ENCODE measurements around the gene PPM1E. TPM values are rescaled to one million over a fixed set of nuclear protein-coding genes. Genes with fewer than 3 reads are reported as not detected.

The PPM1E gene
- total and polyA plus RNA-seq, 2 experiments from 2014 or later, result 0.27 TPM; not detected in 1

GRCh38 chr17:59002126-59002525 lies 246.5 kb downstream of the PPM1E start:
- no peak for TF ChIP-seq CTCF (IDR thresholded peaks at IDR 0.05; ENCODE audit: low read depth, low read length)
- Histone ChIP-seq H3K27me3 (no peaks in the 10 kb centered on the region), H3K27ac (no peak overlapping the region), H3K4me1 (ENCODE audit: low read depth) (peaks cover 14% of the 10 kb centered on the region), H3K9me3 (ENCODE audit: low read depth) (no peaks in the 10 kb centered on the region), H3K4me3 (no peak overlapping the region), H3K36me3 (peaks cover 11% of the 10 kb centered on the region)
- DNase-seq (ENCODE audit: low read depth in 1 of 2, low spot score in 1 of 2), result no peak

GRCh38 chr17:59002848-59003247 lies 247.2 kb downstream of the PPM1E start:
- peaks cover 21% of the 10 kb centered on the region for H3K4me1 ChIP-seq (ENCODE audit: low read depth)
- DNase-seq (ENCODE audit: low read depth in 1 of 2, low spot score in 1 of 2), result no peak
- TF ChIP-seq CTCF (IDR thresholded peaks at IDR 0.05; ENCODE audit: low read depth, low read length), result no peak
- no peaks in the 10 kb centered on the region for H3K27me3 ChIP-seq
- H3K27ac ChIP-seq, result no peak overlapping the region
- no peak overlapping the region for H3K4me3 ChIP-seq
- H3K36me3 ChIP-seq, result peaks cover 11% of the 10 kb centered on the region
- no peaks in the 10 kb centered on the region for H3K9me3 ChIP-seq (ENCODE audit: low read depth)

GRCh38 chr17:59003860-59004259 lies 248.2 kb downstream of the PPM1E start:
- Histone ChIP-seq H3K27ac (no peak overlapping the region), H3K9me3 (ENCODE audit: low read depth) (no peaks in the 10 kb centered on the region), H3K4me3 (no peak overlapping the region), H3K27me3 (no peaks in the 10 kb centered on the region), H3K4me1 (ENCODE audit: low read depth) (peaks cover 31% of the 10 kb centered on the region), H3K36me3 (peaks cover 4% of the 10 kb centered on the region)
- no peak for TF ChIP-seq CTCF (IDR thresholded peaks at IDR 0.05; ENCODE audit: low read depth, low read length)
- DNase-seq (ENCODE audit: low read depth in 1 of 2, low spot score in 1 of 2), result no peak

- H3K27me3 ChIP-seq, result no peaks in the 10 kb centered on the region
- TF ChIP-seq CTCF (IDR thresholded peaks at IDR 0.05; ENCODE audit: low read depth, low read length), result peak; percentile 91
- DNase-seq (ENCODE audit: low read depth in 1 of 2, low spot score in 1 of 2), result peak; percentile 73
- H3K4me3 ChIP-seq, result no peak overlapping the region
- peaks cover 34% of the 10 kb centered on the region for H3K4me1 ChIP-seq (ENCODE audit: low read depth)
- no peaks in the 10 kb centered on the region for H3K9me3 ChIP-seq (ENCODE audit: low read depth)
- H3K36me3 ChIP-seq, result no peaks in the 10 kb centered on the region
- H3K27ac ChIP-seq, result no peak overlapping the region
Observed at GRCh38 chr17:59004338-59005111, 248.9 kb downstream of the PPM1E start.

GRCh38 chr17:59007995-59008394 lies 252.3 kb downstream of the PPM1E start:
- Histone ChIP-seq H3K4me3 (no peak overlapping the region), H3K4me1 (ENCODE audit: low read depth) (peaks cover 34% of the 10 kb centered on the region), H3K27ac (peak overlapping the region; percentile 95), H3K27me3 (no peaks in the 10 kb centered on the region), H3K36me3 (no peaks in the 10 kb centered on the region), H3K9me3 (ENCODE audit: low read depth) (no peaks in the 10 kb centered on the region)
- no peak for DNase-seq (ENCODE audit: low read depth in 1 of 2, low spot score in 1 of 2)
- no peak for TF ChIP-seq CTCF (IDR thresholded peaks at IDR 0.05; ENCODE audit: low read depth, low read length)

All from cardiac muscle cell (in vitro differentiated cells and primary cell).